ENCODE data around the gene FSCN2. TPM values are rescaled to one million over a fixed set of nuclear protein-coding genes. Genes with fewer than 3 reads are reported as not detected.

The FSCN2 gene
- total RNA-seq, 1 experiment from 2014 or later, result 1.6 TPM

DNA sequence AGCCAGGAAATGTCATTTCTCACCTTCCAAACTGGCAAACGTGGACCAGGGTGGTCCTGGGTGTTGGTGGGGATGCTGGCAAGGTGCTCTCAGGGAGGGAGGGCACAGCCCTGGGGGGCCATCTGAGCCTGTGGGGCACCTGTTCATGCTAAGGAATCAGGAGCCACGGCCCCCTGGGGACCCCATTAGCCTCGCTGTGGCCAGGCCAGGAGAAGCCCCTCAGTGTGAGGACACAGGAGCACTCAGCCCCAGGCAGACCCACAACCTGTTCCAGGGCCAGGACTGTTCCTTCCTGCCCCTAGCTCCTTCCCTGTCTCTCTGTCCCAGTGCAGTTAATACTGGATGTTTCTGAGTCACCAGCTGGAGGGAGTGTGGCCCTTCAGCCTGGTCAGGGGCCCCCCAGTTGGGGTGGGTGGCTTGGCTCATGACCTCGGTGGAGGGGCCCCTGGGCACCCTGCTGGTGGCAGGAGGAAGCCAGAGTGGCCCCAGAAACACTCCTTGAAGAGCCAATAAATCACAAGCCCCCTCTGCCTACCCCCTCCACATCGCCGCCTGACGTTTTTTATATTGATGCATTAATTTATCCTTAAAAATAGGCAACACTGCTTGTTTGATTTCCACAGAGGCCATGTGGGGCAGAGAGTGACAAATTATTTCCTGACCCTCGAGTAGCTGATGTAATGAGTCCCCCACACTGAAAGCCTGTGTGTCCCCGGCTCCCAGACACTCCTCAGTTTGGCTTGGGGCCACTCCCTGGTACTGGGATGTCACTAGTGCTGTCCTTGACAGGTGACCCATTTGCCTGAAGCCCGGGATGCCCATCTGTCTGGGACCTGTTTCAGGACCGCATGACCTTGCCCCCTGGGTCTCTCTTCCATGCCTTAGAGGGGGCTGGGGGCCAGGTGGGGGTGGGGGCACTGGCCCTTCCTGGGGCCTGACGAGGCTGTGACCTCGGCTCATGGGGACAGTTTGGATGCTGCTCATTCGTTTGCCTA is 37.9 kb upstream of the FSCN2 start:
- Histone ChIP-seq H3K18ac (ENCODE audit: insufficient read length, low read depth, low read length) (no peak overlapping the region), H2BK15ac (ENCODE audit: low read depth, low read length) (no peak overlapping the region), H2BK120ac (ENCODE audit: low read depth, low read length, poor library complexity, severe bottlenecking) (no peak overlapping the region), H4K20me1 (ENCODE audit: control insufficient read depth, insufficient read depth, insufficient read length) (no peaks in the 10 kb centered on the region), H3K9me3 (ENCODE audit: control insufficient read depth, low read depth, low read length) (no peaks in the 10 kb centered on the region), H3K4me1 (ENCODE audit: insufficient read depth, low read length) (peaks cover 3% of the 10 kb centered on the region; the same call in 1 of the 2 replicates), H4K5ac (ENCODE audit: insufficient read length, low read depth, low read length) (no peak overlapping the region), H3K23me2 (ENCODE audit: insufficient read length, low read depth, low read length, poor library complexity, severe bottlenecking) (peaks cover 5% of the 10 kb centered on the region), H3K79me1 (ENCODE audit: insufficient read depth, low read depth, low read length, poor library complexity, severe bottlenecking) (no peaks in the 10 kb centered on the region), H3K14ac (ENCODE audit: insufficient read depth, low read length) (peak overlapping the region; percentile 1; the same call in 1 of the 2 replicates), H3K4ac (ENCODE audit: low read depth, low read length) (no peak overlapping the region), H3K4me2 (ENCODE audit: insufficient read depth, insufficient read length, low read length) (peak overlapping the region; percentile 16), H3K27me3 (ENCODE audit: insufficient read depth, low read length) (no peaks in the 10 kb centered on the region; the same call in 1 of the 2 replicates), H2BK20ac (ENCODE audit: low read depth, low read length, poor library complexity, severe bottlenecking) (no peak overlapping the region), H2BK12ac (ENCODE audit: insufficient read length, low read depth, low read length) (no peak overlapping the region), H3K23ac (ENCODE audit: insufficient read length, low read depth, low read length) (no peak overlapping the region), H2AFZ (ENCODE audit: low read length) (no peak overlapping the region), H3K27ac (ENCODE audit: insufficient read length, low read depth, low read length) (no peak overlapping the region), H3T11ph (ENCODE audit: low read length) (no peak overlapping the region), H3K79me2 (ENCODE audit: insufficient read depth, low read length) (no peaks in the 10 kb centered on the region), H2AK5ac (ENCODE audit: insufficient read length, low read length) (no peak overlapping the region), H4K8ac (replicated peaks; ENCODE audit: insufficient read length, low read depth, low read length) (no peak overlapping the region), H2BK5ac (ENCODE audit: insufficient read length, low read length) (no peak overlapping the region), H3K9ac (ENCODE audit: extremely low read depth, insufficient read length, low read length) (no peak overlapping the region), H3K56ac (ENCODE audit: insufficient read length, low read depth, low read length) (no peak overlapping the region), H4K91ac (ENCODE audit: insufficient read length, low read depth, low read length) (no peak overlapping the region)
- no peaks in the 10 kb centered on the region for H3K9me3 Mint-ChIP-seq
- TF ChIP-seq, protein P1, sequence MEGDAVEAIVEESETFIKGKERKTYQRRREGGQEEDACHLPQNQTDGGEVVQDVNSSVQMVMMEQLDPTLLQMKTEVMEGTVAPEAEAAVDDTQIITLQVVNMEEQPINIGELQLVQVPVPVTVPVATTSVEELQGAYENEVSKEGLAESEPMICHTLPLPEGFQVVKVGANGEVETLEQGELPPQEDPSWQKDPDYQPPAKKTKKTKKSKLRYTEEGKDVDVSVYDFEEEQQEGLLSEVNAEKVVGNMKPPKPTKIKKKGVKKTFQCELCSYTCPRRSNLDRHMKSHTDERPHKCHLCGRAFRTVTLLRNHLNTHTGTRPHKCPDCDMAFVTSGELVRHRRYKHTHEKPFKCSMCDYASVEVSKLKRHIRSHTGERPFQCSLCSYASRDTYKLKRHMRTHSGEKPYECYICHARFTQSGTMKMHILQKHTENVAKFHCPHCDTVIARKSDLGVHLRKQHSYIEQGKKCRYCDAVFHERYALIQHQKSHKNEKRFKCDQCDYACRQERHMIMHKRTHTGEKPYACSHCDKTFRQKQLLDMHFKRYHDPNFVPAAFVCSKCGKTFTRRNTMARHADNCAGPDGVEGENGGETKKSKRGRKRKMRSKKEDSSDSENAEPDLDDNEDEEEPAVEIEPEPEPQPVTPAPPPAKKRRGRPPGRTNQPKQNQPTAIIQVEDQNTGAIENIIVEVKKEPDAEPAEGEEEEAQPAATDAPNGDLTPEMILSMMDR (conservative IDR thresholded peaks at IDR 0.05), result no peak
- H3K36me3 Mint-ChIP-seq (ENCODE audit: insufficient read depth in 1 of 3, low read depth in 3 of 3), result no peaks in the 10 kb centered on the region
- peaks cover 32 to 41% of the 10 kb centered on the region in 2 experiments for H3K4me1 Mint-ChIP-seq
- peak overlapping the region in 1 of 3 experiments; percentile 76; a peak in 1 of 7 replicates for H3K27ac Mint-ChIP-seq
- peaks cover 61% of the 10 kb centered on the region for H3K27me3 Mint-ChIP-seq (ENCODE audit: low read depth)
- DNase-seq, result no peak
- peak overlapping the region; percentile 48 to 69 for H3K4me3 Mint-ChIP-seq
- no CpG with 5 or more reads among the region's 14 CpGs for WGBS (ENCODE audit: extremely low coverage, insufficient read length, low lambda C conversion rate)
